GM18867 (cell line): ENCODE measurements around the gene MFSD2A.
A peak's percentile ranks its signal among the peaks of the same experiment; 100 is the strongest.
"Not testable (repeated sequence)": the region's sequence is repeated elsewhere in the genome, so short reads cannot be mapped to it uniquely, and the experiment has no call there.

Experiments used
- ATAC-seq: cut with Tn5 transposase; IDR thresholded peaks from one replicate; pipeline ENCODE4 v1.9.1; 2021; ENCODE audit warnings: mild to moderate bottlenecking, moderate library complexity; ENCODE audit not compliant: unreplicated experiment

MFSD2A gene

DNA sequence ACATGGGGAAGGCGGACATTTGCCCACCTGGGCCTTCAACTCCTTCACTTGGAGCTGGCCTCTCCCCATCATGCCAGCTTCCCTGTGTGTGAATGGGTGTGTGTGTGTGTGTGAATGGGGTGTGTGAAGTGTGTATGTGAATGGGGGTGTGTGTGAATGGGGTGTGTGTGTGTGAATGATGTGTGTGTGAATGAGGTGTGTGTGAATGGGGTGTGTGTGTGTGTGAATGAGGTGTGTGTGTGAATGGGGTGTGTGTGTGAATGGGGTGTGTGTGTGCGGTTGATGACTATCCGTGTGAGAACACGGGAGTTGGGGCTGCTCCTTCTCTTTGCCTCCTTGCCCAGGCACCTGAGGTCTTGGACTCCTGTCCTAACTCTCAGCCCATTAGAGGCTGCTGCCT is 9.6 kb downstream of the MFSD2A start:
- ATAC-seq = no peak

DNA sequence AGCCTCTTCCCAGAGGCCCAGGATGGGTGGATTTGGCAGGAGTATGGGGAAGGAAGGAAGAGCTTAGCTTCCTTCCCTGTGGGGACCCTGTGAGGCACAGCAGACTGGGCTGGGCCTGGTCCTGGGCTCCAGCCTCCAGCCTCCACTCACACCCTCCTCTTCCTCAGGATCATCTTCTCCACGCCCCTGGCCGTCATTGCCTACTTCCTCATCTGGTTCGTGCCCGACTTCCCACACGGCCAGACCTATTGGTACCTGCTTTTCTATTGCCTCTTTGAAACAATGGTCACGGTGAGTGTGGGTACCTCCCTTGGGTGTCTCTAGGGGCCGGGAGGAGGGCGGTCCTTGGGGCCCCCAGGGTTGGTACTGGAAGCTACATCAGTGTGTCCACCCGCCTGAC is 10.1 kb downstream of the MFSD2A start:
- ATAC-seq = no peak

DNA sequence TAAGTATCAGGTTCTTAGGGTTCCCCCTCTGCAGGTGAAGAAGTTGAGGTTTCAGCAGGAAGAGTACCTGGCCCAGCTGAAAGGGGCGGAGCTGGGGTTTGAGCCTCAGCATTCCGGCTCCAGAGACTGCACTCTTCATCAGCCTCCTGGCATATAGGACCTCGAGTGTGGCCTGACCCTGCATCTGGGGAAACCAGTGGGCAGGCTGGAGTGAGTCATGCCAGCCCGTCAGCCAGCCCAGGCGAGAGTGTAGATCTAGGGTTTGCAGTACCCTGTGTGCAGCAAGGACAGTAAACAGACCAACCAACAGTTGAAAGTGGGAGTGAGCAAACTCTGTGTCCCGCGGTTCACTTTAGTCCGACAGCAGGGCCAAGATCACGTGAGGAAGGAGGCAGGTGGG is 14.1 kb downstream of the MFSD2A start:
- no peak for ATAC-seq

DNA sequence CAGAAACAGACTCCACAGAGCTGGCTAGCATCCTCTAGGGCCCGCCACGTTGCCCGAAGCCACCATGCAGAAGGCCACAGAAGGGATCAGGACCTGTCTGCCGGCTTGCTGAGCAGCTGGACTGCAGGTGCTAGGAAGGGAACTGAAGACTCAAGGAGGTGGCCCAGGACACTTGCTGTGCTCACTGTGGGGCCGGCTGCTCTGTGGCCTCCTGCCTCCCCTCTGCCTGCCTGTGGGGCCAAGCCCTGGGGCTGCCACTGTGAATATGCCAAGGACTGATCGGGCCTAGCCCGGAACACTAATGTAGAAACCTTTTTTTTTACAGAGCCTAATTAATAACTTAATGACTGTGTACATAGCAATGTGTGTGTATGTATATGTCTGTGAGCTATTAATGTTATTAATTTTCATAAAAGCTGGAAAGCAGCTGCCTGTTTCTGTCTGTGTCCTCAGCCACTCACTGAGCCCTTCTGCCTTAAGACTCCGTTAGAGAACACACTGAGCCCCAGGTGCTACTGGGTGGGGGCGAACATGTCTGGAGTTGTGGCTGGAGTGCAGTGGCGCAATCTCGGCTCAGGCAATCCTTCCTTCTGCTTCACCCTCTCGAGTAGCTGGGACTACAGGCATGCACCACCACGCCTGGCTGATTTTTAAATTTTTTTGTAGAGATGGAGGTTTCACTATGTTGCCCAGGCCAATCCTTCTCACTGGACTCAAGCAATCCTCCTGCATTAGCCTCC is 14.8 kb downstream of the MFSD2A start:
- ATAC-seq = no peak

DNA sequence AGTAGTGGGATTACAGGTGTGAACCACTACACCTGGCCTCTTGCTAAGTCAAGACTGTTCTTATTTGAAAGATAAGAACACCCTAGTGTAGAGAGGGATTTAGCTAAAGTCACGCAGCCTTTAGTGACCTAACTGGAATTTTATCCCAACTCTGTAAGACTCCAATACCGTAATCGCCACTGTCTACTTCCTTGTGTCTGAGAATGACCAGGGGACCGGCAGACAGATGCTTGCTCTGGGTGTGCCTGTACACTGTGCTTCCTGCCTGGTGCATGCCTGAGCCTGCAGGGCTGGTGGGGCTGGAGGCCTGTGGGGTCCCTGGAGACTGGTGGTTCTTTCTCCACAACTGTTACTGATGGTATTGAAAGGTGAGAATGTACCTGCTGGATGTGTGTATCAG is 15.3 kb downstream of the MFSD2A start:
- ATAC-seq = no peak

DNA sequence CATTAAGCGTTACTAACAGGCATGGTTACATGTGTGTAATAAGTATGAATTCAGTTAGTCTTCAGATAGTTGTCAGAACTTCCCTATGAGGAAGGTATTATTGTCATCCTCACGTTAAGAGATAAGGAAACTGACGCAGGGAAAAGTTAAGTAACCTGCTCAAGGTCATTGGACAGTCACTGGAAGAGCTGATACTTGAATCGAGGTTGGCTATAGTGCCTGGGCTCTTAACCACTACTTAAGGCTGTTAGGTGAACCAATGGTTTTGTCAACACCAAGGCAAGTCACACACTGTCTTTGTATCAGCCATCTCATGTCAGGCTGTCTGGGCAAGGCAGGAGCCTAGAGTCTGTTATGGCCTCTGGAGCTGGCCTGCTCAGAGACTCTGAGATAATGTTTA is 16.2 kb downstream of the MFSD2A start:
- no peak for ATAC-seq

DNA sequence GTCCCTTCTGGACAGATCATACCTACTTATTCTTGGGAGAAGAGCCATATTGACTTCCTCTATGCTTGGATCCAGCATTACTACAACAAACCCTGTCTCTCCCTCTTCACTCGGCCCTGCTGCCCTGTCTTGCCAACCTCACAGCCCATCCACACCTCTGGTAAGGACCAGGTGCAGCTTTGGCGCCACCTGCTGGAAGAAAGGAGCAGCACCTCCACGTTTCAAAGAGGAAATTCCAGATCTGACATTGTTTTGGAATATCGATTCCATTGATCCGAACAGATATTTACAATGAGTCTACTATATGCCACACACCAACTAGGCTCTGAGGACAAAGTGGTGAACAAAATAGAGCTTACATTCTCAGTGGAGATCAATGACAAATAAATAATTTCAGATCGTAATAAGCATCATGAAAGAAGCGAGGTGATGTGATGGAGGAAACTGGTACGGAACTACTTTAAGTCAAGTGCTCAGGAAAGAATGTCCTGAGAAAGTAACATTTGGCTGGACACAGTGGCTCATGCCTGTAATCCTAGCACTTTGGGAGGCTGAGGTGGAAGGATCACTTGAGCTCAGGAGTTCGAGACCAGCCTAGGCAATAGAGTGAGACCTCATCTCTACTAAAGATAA is 18.7 kb downstream of the MFSD2A start:
- ATAC-seq = peak; percentile 44

DNA sequence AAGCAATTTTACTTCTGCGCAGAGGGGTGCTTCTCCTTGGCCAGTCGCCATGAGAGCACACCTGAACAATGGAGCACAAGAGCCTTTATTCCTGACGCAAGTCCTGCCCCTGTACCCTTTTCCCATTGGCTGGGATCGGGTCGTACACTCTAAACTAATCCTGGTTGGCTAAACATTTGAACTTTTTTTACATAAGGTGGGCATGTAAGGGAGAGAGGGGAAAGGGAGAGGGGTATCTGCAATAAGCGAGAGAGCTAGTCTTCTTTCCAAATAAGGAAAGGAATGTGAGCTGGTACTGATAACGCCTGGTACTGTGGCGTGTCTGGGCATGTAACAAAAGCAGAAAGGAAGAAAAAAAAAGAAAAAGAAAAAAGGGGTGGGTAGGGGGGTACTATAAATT is 21.8 kb downstream of the MFSD2A start:
- no peak for ATAC-seq

DNA sequence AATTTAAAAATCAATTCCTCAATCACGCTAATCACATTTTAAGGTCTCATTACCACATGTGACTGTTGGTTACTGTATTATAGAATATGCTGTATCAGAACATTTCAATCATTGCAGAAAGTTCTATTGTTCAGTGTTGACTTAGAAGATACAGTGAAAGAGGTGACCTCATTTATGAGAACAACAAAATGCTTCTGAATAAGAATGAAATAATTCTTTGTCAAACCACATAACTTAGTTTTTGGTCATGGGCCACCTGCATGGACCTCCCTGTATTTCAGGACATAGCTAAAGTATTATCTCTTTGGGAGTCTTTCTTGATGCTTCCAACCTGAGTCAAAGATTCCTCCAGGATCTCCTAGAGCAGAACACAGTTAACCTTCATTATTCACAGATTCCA is 22.3 kb downstream of the MFSD2A start:
- ATAC-seq = no peak

DNA sequence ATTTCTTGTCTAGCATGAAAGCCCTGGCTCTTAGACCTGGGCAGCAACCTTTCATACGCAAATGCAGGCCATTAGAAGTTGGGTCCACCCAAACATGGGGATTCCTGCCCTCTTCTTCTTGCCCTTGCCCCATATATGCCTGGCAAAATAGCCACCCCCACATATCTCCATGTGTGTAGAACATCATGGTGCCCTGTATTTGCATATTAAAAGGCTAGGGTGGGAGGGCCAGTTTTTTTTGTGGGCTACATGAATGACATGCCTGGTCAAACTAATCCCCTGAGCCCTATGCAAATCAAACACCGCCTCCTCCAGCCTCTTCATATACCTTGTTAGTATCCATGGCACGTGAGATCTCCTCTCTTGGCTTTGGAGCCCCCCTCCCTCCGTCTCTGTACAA is 24.7 kb downstream of the MFSD2A start:
- no peak for ATAC-seq

DNA sequence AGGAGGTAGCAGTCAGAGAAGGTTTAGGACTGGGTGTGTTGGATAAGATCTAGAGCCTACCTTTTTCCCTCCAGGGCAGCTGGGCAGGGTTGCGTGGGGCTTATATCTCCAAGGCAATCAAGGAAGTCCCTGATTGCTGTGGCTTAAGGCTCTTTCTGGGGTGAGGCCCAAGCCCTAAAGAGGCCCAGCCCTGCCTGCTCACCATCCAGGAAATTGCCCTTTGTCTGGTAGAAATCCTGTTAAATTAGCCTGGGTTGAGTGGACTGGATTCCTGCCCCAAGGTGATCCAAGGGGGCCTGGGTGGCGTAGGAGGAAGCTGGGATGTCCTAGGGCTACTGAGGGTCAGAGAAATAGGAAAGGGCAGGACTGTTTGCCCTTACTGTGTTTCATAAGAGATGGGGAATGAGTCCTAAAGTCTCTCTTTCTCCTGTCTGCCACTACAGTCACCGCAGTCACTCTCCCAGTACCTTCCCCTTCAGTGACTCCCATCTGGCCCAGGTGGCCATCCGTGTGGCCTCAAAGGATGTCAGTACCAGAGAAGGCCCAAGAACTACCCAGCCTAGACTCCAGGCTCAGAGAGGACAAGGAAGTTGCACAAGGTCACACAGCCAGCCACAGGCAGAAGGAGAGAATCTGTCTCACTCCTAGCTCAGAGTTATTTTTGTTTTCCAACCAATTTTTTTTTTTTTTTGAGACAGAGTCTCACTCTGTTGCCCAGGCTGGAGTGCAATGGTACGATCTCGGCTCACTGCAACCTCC is 25.8 kb downstream of the MFSD2A start:
- no peak for ATAC-seq

DNA sequence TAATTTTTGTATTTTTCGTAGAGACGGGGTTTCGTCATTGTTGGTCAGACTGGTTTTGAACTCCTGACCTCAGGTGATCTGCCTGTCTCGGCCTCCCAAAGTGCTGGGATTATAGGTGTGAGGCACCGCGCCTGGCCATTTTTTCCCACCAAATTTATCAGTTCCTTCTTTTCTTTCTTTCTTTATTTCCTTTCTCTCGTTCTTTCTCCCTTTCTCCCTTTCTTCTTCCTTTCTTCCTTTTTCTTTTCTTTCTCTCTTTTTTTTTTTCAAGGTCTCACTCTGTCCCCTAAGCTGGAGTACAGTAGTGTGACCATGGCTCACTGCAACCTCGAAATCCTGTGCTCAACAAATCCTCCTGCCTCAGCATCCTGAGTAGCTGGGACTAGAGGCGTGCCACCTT is 26.4 kb downstream of the MFSD2A start:
- no peak for ATAC-seq

DNA sequence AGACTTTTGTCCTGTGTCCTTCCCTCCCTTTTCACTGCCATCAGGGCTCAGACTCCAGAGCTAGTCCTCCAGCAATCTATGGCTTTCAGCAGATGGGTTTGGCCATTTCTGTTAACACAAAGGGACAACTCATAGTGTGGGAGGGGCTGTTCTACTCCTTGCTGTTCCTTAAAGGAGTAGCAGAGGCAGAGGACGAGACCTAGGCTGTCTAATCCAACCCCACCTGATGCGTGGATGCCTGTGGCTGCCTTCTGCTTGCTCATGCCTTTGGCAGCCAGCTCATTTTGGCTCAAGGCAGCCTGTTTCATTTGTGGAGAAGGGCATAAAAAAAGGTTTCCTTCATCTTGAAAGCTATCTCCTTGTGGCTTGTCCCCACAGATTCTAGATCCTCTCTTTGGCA is 27.0 kb downstream of the MFSD2A start:
- ATAC-seq = no peak

DNA sequence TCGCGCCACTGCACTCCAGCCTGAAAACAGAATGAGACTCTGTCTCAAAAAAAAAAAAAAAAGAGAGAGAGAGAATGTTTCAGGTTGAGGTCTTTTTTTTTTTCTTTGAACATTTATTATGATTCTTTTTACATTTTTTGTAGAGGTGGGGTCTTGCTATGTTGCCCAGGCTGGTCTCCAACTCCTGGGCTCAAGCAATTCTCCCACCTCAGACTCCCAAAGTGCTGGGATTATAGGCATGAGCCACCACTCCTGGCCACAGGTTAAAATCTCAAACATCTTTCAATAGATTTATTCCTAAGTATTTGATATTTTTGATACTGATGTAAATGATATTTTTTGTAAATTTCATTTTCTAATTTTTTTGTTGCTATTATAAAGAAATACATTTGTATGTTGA is 29.5 kb downstream of the MFSD2A start:
- not testable (repeated sequence) for ATAC-seq

DNA sequence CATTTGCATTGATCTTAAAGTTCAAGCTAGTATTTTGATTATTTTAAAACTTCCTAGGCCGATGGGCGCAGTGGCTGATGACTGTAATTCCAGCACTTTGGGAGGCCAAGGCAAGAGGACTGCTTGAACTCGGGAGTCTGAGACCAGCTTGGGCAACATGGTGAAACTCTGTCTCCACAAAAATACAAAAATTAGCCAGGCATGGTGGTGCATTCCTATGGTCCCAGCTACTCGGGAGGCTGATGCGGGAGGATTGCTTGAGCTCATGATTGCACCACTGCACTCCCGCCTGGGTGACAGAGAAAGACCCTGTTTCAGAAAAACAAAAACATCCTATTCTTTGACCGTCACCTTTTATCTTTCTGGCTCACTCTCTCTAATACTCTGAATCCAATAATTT is 30.0 kb downstream of the MFSD2A start:
- no peak for ATAC-seq

DNA sequence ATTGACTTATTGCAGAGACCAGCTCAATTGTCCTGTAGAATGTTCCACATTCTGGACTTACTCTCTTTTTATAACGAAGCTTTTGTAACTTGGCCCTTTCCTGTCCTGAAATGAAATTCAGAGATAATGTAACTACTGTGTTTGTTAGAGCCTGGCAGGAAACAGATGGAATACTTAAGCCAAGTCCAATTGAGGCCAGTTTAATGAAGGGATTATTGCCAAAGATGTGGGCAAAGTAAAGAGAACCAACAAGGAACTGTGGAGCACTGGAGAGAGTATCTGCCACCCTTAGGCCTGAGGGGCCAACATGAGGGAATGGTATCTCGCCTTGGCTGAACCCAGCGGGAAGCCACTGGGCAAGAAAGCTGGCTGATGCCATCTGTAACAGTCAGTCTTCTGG is 32.9 kb downstream of the MFSD2A start:
- ATAC-seq = no peak

DNA sequence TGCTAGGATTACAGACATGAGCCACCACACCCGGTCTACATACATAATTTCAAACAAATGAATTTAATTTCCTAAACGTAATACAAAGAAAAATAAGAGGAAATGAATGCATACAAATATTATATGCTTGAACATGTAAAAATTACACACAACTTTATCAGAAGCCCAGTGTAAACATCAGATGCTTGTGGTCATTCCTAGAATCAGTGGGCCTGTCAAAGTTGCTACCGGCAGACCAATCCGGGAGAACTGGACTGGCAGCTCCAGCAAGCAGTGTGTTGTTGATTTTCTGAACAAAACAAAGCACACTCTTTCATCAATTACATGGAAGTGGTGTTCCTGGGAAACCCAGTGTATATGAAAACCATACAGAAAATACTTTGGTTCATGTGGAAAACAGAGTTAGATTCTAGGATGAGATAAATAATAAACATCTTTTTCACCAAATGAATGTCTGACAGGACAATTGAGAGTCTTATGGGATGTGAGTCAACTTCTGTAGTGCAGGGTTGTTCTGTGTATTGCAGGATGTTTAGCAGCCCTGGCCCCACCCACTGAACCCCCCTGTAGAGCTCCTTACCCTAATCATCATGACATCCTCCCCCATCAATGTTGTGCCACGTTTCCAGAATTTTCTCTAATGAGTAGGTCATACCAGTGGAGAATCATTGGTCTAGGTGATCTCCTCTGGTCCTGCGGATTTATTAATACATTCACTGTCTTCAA is 33.8 kb downstream of the MFSD2A start:
- ATAC-seq = no peak

DNA sequence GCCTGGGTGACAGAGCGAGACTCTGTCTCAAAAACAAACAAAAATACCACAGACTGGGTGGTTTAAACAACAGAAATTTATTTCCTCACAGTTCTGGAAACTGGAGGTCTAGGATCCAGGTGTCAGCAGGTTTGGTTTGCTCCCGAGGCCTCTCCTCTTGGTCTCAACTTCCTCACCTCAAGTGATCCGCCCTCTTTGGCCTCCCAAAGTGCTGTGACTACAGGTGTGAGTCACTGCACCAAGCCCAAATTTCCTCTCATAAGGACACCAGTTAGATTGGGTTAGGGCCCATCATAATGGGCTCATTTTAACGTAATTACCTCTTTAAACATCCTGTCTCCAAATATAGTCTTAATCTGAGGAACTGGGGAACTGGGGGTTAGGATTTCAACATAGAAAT is 35.5 kb downstream of the MFSD2A start:
- ATAC-seq = no peak

DNA sequence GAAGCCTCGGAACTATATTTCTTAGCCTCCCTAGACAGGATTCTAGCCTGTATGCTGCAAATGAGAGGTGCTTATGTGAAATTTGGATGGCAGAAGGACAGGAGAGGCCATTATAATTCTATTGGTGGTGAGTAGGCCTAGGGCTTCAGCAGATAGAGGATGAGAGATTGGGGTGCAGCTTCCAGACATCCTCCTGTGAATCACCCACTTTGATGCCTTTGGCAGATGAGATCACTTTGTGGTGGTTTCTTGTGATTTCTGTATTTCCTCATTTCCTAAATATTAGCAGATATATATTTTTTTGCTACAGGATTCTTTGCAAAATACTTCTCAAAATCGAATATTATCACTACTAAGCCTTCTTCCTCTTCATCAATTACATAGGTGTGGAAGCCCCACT is 37.3 kb downstream of the MFSD2A start:
- ATAC-seq = no peak

DNA sequence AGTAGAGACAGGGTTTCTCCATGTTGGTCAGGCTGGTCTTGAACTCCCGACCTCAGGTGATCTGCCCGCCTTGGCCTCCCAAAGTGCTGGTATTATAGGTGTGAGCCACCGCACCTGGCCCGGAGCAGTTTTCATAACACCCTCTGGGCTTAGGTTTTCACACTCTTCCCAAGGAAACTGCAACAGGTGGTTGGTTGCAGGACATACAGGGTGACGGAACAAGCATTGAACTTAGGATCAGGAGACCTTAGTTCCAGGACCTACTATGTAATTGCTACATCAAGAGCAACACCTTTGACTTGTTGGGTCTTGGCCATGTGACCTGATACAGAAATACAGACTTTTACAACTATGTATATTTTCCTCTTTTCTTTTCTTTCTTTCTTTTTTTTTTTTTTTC is 37.9 kb downstream of the MFSD2A start:
- no peak for ATAC-seq

DNA sequence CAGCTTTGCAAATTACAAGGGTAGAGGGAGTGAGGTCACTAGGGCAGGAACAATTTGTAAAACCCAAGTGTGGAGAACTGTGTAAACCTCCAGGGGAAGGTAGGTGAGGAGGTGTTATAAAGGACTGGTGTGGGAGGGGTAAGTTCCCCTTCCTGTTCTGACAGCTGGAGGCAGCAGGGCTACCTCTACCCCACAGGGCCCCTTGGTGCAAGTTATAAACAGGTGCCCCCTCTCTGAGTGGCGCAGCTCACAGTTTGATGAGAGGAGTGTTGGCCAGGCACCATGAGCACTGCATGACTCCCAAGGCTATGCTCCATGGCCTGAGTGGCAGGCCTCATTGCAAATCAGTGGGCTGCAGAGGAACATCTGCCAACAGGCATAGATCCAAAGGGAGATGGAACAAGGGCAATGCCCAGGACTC is 41.0 kb downstream of the MFSD2A start:
- peak; percentile 95 for ATAC-seq
